Neural progenitor cell (in vitro differentiated cells): ENCODE measurements around the gene GALNTL6.

Source experiments
- CTCF ChIP-seq: fragments of 200-600 bp; sonication (generic); IDR thresholded peaks from 2 replicates; pipeline ENCODE4 v1.5.1; 2017; ENCODE audit warnings: antibody characterized with exemption, mild to moderate bottlenecking
- EZH2 ChIP-seq: fragments of 200-600 bp; sonication (generic); IDR thresholded peaks from 2 replicates; pipeline ENCODE4 v1.6.1; 2017; ENCODE audit warnings: antibody characterized with exemption, mild to moderate bottlenecking, moderate library complexity
- EZH2phosphoT487 ChIP-seq: fragments of 200-600 bp; sonication (generic); IDR thresholded peaks from 2 replicates; pipeline ENCODE4 v1.6.1; 2017; ENCODE audit warnings: antibody characterized with exemption

- TF ChIP-seq CTCF (no peak), EZH2phosphoT487 (no peak), EZH2 (no peak)
These were observed 869.8 kb downstream of the GALNTL6 start for GRCh38 chr4:172683021-172683420.
